Gastrocnemius medialis (tissue), 4 donors: ENCODE measurements around the gene PLA2G6. TPM values are rescaled to one million over a fixed set of nuclear protein-coding genes. Genes with fewer than 3 reads are reported as not detected.

Experiments
- ATAC-seq, 2 donors: fragments of 150-250 bp; one replicate each; pipeline ENCODE4 v1.9.1; 2016
- DNase-seq, 2 donors: peaks; one replicate each; pipeline ENCODE4 v3.0.0-alpha.2; 2019
- H3K27ac ChIP-seq, 4 donors: fragments of 200-600 bp; sonication (generic); 1 replicate in 1 of 4; 2 replicates in 3 of 4; pipeline ENCODE4 v1.5.1; 2016 to 2018; ENCODE audit warnings: mild to moderate bottlenecking in 2 of 4, moderate library complexity in 1 of 4
- H3K27me3 ChIP-seq, 3 donors: fragments of 200-600 bp; sonication (generic) in 2 of 3; 1 replicate in 1 of 3; 2 replicates in 2 of 3; pipeline versions ENCODE4 v1.5.1 to v1.6.0; 2016 to 2019; ENCODE audit warnings: mild to moderate bottlenecking in 1 of 3, moderate library complexity in 1 of 3
- H3K36me3 ChIP-seq, 2 donors: fragments of 200-600 bp; sonication (generic) in 1 of 2; one replicate each; pipeline ENCODE4 v1.5.1; 2017 to 2018
- H3K4me1 ChIP-seq, 2 donors: fragments of 200-600 bp; sonication (generic) in 1 of 2; one replicate each; pipeline ENCODE4 v1.5.1; 2016 to 2017; ENCODE audit warnings: mild to moderate bottlenecking in 2 of 2
- H3K4me3 ChIP-seq, 4 donors: fragments of 200-600 bp; sonication (generic) in 3 of 4; 1 replicate in 1 of 4; 2 replicates in 3 of 4; pipeline ENCODE4 v1.5.1; 2016 to 2019; ENCODE audit warnings: mild to moderate bottlenecking in 2 of 4
- H3K9me3 ChIP-seq, 3 donors: fragments of 200-600 bp; sonication (generic) in 2 of 3; 1 replicate in 1 of 3; 2 replicates in 2 of 3; pipeline ENCODE4 v1.5.1; 2016 to 2019
- CTCF ChIP-seq, 5 experiments: fragments of 450-650 bp in 3 of 5; fragments of 200-600 bp in 2 of 5; sonication (generic) in 2 of 5; IDR thresholded peaks in 4 of 5; conservative IDR thresholded peaks in 1 of 5; 1 replicate in 4 of 5; 2 replicates in 1 of 5; pipeline ENCODE4 v1.5.1; 2016 to 2019; ENCODE audit warnings: antibody characterized with exemption in 5 of 5, mild to moderate bottlenecking in 3 of 5, moderate library complexity in 3 of 5
- POLR2A ChIP-seq, 2 donors: fragments of 450-650 bp; IDR thresholded peaks; one replicate each; pipeline ENCODE4 v1.6.1; 2017; ENCODE audit warnings: antibody characterized with exemption in 2 of 2, mild to moderate bottlenecking in 2 of 2, moderate library complexity in 2 of 2
- in situ Hi-C, 4 donors: fragments of 200-750 bp; cut with MboI; loops; one replicate each; pipeline versions ENCODE4 v1.15.0 to v1.8.0; 2017; ENCODE audit warnings: low sequenced_read_pairs in 4 of 4
- intact Hi-C: fragments of 100-400 bp; cut with DNase I; formaldehyde crosslinking; loops from one replicate; pipeline ENCODE4 v1.15.1; 2023; ENCODE audit warnings: low total_unique reads
- total RNA-seq, 4 donors: library from RNA; depleted of rRNA; stranded (reverse); fragments of >200 nt; gene quantifications; one replicate each; pipeline versions ENCODE4 v1.1.0 to v1.2.3, GENCODE V29; 2016

PLA2G6 gene
- 10 to 100 TPM in 2 of 4 donors, 1 to 10 TPM in 2; 9.1 to 19.5 (median 12.1) TPM for total RNA-seq

- in situ Hi-C loops (no loop called here), intact Hi-C loops (loop anchor here (1.0 kb wide), 1 partner anchor 20 kb away; the partner anchor contains the start of gene MAFF)
- peaks cover 47 to 49% of the 10 kb centered on the region in 2 donors for H3K4me1 ChIP-seq
- no peaks in the 10 kb centered on the region for H3K27me3 ChIP-seq
- no peaks in the 10 kb centered on the region for H3K36me3 ChIP-seq
- peak; percentile 99 for DNase-seq
- TF ChIP-seq POLR2A (IDR thresholded peaks at IDR 0.05) = peak; percentile 36 to 77
- no peak for TF ChIP-seq CTCF (IDR thresholded peaks at IDR 0.05 in 4 of 5, conservative IDR thresholded peaks at IDR 0.05 in 1 of 5)
- H3K9me3 ChIP-seq = no peaks in the 10 kb centered on the region
- peak; percentile 58 to 69 for ATAC-seq
- H3K4me3 ChIP-seq = peak within 1 kb of the TSS; percentile 66 to 71 (median 67)
- peak within 1 kb of the TSS; percentile 93 to 97 (median 96) for H3K27ac ChIP-seq
These were observed at the start of gene PLA2G6 for GRCh38 chr22:38181453-38182200. TSS of gene PLA2G6 (minus strand) at chr22:38181830. CDS start at chr22:38169426, 12,404 bp downstream.

- TF ChIP-seq CTCF (IDR thresholded peaks at IDR 0.05 in 4 of 5, conservative IDR thresholded peaks at IDR 0.05 in 1 of 5) (no peak), POLR2A (IDR thresholded peaks at IDR 0.05) (no peak)
- DNase-seq (no peak), ATAC-seq (no peak)
- intact Hi-C loops (loop anchor here (5.0 kb wide), 1 partner anchor 1266 kb away; no protein-coding TSS in a partner anchor), in situ Hi-C loops (loop anchor here in 2 of 4 donors (10.0 to 25.0 kb wide), 2 partner anchors 116 to 119 kb away; partner anchors contain the start of gene BAIAP2L2 (in 2 of the 2))
- Histone ChIP-seq H3K27ac (peak overlapping the region; percentile 5 to 66 (median 60)), H3K4me3 (no peak overlapping the region), H3K4me1 (peaks cover 28 to 38% of the 10 kb centered on the region in 2 donors), H3K27me3 (no peaks in the 10 kb centered on the region), H3K36me3 (peaks cover 0 to 44% of the 10 kb centered on the region in 2 donors), H3K9me3 (no peaks in the 10 kb centered on the region)
These were observed 49.3 kb upstream of the PLA2G6 start for GRCh38 chr22:38230916-38231315.

- peak in 3 of 5 experiments; percentile 29 to 34 (median 31) for TF ChIP-seq CTCF (IDR thresholded peaks at IDR 0.05 in 4 of 5, conservative IDR thresholded peaks at IDR 0.05 in 1 of 5)
- TF ChIP-seq POLR2A (IDR thresholded peaks at IDR 0.05) = no peak
- Histone ChIP-seq H3K4me3 (no peak overlapping the region), H3K4me1 (peaks cover 28 to 38% of the 10 kb centered on the region in 2 donors), H3K9me3 (no peaks in the 10 kb centered on the region), H3K27me3 (no peaks in the 10 kb centered on the region), H3K36me3 (peaks cover 0 to 51% of the 10 kb centered on the region in 2 donors), H3K27ac (peak overlapping the region; percentile 5 to 66 (median 60))
- intact Hi-C loops (loop anchor here (5.0 kb wide), 1 partner anchor 1267 kb away; no protein-coding TSS in a partner anchor), in situ Hi-C loops (loop anchor here in 2 of 4 donors (10.0 to 25.0 kb wide), 2 partner anchors 115 to 118 kb away; partner anchors contain the start of gene BAIAP2L2 (in 2 of the 2))
- ATAC-seq (peak in 1 of 2 donors; percentile 16), DNase-seq (no peak)
These were observed 48.6 kb upstream of the PLA2G6 start for GRCh38 chr22:38230108-38230825.

GRCh38 chr22:38228873-38229740 is 47.5 kb upstream of the PLA2G6 start:
- Histone ChIP-seq H3K36me3 (peaks cover 0 to 55% of the 10 kb centered on the region in 2 donors), H3K4me3 (no peak overlapping the region), H3K27ac (peak overlapping the region; percentile 41 to 82 (median 72)), H3K4me1 (peaks cover 26% of the 10 kb centered on the region in 2 donors), H3K27me3 (no peaks in the 10 kb centered on the region), H3K9me3 (no peaks in the 10 kb centered on the region)
- DNase-seq = peak in 1 of 2 donors; percentile 50
- peak; percentile 62 to 63 for ATAC-seq
- intact Hi-C loops = no loop called here
- in situ Hi-C loops = loop anchor here in 1 of 4 donors (25.0 kb wide), 1 partner anchor 117 kb away; the partner anchor contains the start of gene BAIAP2L2
- TF ChIP-seq POLR2A (IDR thresholded peaks at IDR 0.05) (no peak), CTCF (IDR thresholded peaks at IDR 0.05 in 4 of 5, conservative IDR thresholded peaks at IDR 0.05 in 1 of 5) (no peak)
